Large intestine (tissue), 3 donors: ENCODE measurements around the gene SYNC. TPM values are rescaled to one million over a fixed set of nuclear protein-coding genes. Genes with fewer than 3 reads are reported as not detected.
"Not testable (repeated sequence)": the region's sequence is repeated elsewhere in the genome, so short reads cannot be mapped to it uniquely, and the experiment has no call there.

Experiments used
- DNase-seq, 2 donors: peaks; one replicate each; pipeline versions ENCODE4 v3.0.0 to v3.0.0-alpha.2; 2013
- H3K27ac ChIP-seq: one replicate; pipeline ENCODE4 v1.5.1; 2013; ENCODE audit warnings: low read length
- H3K27me3 ChIP-seq: 2 replicates; pipeline ENCODE4 v1.6.1; 2013; ENCODE audit warnings: low read length; ENCODE audit not compliant: control insufficient read depth, insufficient read depth
- H3K36me3 ChIP-seq: 2 replicates; pipeline ENCODE4 v1.6.1; 2013; ENCODE audit warnings: low read length; ENCODE audit not compliant: control insufficient read depth, insufficient read depth
- H3K4me1 ChIP-seq: one replicate; pipeline ENCODE4 v1.6.1; 2013; ENCODE audit warnings: low read length; ENCODE audit not compliant: control insufficient read depth, insufficient read depth
- H3K4me3 ChIP-seq: one replicate; pipeline ENCODE4 v1.5.1; 2013; ENCODE audit warnings: low read length
- H3K9me3 ChIP-seq: one replicate; pipeline ENCODE4 v1.6.1; 2013; ENCODE audit warnings: mild to moderate bottlenecking, low read depth, low read length, moderate library complexity; ENCODE audit not compliant: control insufficient read depth
- WGBS: methylation state at CpG from one replicate; pipeline ENCODE4 v1.1.5; 2013; ENCODE audit warnings: low lambda C conversion rate; ENCODE audit not compliant: insufficient coverage; 5-methylcytosine and 5-hydroxymethylcytosine counted together
- polyA plus RNA-seq: library from polyadenylated mRNA; unstranded; fragments of 120-200 nt; gene quantifications from one replicate; pipeline ENCODE4 v1.2.1, GENCODE V29; 2013

SYNC gene
- polyA plus RNA-seq, 1 donor: 5.2 TPM

DNA sequence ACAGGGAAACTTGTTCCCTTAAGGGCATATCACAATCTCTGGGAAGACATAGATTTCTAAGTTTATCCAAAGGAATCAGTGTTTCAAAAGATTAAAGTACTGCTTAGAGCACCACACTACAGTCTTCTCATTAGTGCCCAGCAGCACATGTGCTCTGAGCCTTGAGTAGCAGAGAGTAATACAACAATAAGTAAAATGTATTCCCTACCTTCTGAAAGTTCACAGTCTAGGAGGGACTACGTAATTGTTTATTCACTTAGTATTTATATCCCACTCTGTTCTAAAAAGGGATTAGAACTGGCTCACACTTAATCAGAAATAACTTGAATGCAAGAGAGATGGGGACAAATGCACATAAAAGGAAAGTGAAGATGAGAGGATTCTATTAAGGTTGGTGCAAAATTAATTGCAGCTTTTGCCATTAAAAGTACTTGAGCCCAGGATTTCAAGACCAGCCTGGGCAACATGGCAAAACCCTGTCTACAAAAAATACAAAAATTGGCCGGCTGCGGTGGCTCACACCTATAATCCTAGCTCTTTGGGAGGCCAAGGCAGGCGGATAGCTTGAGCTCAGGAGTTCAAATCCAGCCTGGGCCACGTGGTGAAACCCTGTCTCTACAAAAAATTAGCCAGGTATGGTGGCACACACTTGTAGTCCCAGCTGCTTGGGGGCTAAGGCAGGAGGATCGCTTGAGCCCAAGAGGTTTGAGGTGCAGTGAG lies 9.0 kb downstream of the SYNC start:
- H3K36me3 ChIP-seq: peaks cover 2% of the 10 kb centered on the region
- H3K27ac ChIP-seq: peak overlapping the region; percentile 30
- WGBS: no CpG with 5 or more reads among the region's 6 CpGs
- no peak overlapping the region for H3K4me3 ChIP-seq
- no peaks in the 10 kb centered on the region for H3K4me1 ChIP-seq
- no peak for DNase-seq
- H3K27me3 ChIP-seq: no peaks in the 10 kb centered on the region
- H3K9me3 ChIP-seq: no peaks in the 10 kb centered on the region

DNA sequence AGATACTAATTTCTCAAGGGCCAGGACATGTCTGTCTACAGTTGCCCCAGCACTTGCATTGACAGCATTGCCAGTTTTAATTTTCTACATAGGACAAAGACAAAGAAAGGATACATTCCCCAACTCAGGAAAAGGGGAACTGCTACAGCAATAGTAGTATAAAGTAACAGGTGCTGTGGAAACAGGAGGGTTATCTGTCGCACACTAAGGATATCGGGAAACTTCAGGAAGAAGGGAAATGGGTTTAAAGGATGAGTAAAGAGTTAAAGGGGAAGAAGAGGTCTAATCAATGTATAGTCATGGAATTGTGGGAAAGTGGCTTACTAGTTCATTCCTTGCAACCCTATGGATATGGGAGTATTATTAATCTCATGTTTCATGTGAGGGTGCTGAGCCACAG lies 16.2 kb downstream of the SYNC start:
- Histone ChIP-seq H3K36me3 (peaks cover 33% of the 10 kb centered on the region), H3K4me3 (no peak overlapping the region), H3K9me3 (no peaks in the 10 kb centered on the region), H3K27ac (no peak overlapping the region), H3K27me3 (no peaks in the 10 kb centered on the region), H3K4me1 (no peaks in the 10 kb centered on the region)
- DNase-seq: no peak
- WGBS: 92% methylated on average over 2 of the region's 2 CpGs

DNA sequence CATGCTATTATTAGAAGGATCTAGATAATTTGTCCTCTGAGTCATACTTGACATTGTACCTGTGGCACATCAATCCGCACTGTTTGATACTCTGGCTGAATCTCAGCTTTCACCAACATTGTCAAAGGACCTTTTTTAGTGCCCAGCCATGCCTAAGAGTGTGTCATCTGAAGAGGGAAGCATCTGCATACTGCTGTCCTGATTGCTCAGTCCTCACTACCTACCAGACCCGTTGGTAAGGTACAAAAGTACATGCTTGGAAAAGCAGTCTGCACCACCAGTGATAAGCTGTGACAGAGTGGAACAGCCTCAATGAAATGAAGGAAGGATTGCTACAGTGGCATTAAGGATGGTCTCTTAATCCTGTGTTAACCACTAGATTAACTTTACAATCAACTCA lies 17.1 kb downstream of the SYNC start:
- no peaks in the 10 kb centered on the region for H3K9me3 ChIP-seq
- no peaks in the 10 kb centered on the region for H3K27me3 ChIP-seq
- no peak for DNase-seq
- no CpG with 5 or more reads among the region's 2 CpGs for WGBS
- H3K36me3 ChIP-seq: peaks cover 40% of the 10 kb centered on the region
- no peak overlapping the region for H3K27ac ChIP-seq
- H3K4me3 ChIP-seq: no peak overlapping the region
- no peaks in the 10 kb centered on the region for H3K4me1 ChIP-seq

DNA sequence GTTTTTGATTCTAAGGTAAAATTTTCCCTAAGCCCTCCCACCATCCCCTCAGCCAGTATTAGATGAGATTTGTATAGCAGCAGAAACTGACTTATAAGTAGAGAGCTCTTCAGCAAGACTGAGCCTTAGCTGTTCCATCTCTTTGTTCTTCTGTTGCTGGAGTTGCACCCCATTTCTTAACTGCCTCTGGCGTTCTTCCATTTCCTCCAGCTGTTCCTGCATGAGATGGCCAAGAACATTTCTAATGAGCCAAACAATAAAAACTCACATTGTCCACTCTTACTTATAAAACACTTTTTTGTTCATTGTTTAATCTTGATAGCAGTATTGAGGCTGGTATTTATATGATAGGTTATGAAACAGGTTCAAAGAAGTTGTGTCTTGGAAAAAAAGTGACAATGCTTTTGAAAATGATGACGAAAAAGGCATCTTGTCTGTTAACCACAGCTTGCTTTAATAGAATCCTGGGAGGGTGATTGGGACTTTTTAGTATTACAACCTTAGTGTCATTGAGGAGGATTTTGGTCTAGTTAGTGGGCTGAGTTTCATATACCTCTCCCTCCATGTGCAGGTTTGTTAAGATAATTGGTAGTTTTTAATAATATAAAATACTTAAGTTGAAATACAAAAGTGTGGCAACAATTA lies 18.3 kb downstream of the SYNC start:
- no peaks in the 10 kb centered on the region for H3K9me3 ChIP-seq
- H3K4me1 ChIP-seq: no peaks in the 10 kb centered on the region
- no peak overlapping the region for H3K4me3 ChIP-seq
- WGBS: 67% methylated on average over 1 of the region's 2 CpGs
- no peak overlapping the region for H3K27ac ChIP-seq
- H3K36me3 ChIP-seq: peaks cover 44% of the 10 kb centered on the region
- H3K27me3 ChIP-seq: no peaks in the 10 kb centered on the region
- DNase-seq: no peak

DNA sequence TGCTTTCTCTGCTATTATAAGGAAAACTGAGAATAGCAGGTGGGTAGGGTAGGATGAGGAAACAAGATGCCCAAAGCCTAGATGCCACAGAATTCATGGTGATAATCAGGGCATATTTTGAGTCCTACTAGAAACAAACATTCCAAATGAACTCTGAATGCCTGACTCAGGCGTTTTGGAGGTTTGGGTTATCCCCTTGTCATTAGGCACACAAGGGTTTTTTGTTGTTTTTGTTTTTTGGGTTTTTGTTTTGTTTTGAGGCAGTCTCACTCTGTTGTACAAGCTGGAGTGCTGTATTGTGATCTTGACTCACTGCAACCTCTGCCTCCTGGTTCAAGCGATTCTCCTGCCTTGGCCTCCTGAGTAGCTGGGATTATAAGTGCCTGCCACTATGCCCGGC lies 19.2 kb downstream of the SYNC start:
- WGBS: 88% methylated on average over 1 of the region's 3 CpGs
- no peaks in the 10 kb centered on the region for H3K4me1 ChIP-seq
- H3K27me3 ChIP-seq: no peaks in the 10 kb centered on the region
- H3K9me3 ChIP-seq: no peaks in the 10 kb centered on the region
- no peak overlapping the region for H3K27ac ChIP-seq
- peaks cover 50% of the 10 kb centered on the region for H3K36me3 ChIP-seq
- no peak for DNase-seq
- no peak overlapping the region for H3K4me3 ChIP-seq

DNA sequence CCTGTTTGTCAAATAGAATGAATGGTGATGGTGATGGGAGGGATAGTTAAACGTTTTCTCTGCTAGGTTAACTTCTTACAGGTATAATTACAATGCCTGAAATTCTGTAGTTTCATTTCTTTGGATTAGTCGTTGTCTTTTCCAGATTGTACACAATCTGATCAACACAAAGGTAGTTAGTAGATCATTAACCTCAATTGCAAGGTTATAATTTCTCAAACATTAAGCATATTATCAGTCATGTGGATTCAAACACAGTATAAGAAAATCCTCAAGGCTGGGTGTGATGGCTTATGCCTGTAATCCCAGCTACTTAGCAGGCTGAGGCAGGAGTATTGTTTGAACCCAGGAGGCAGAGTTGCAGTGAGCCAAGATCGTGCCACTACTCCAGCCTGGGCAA lies 20.6 kb downstream of the SYNC start:
- H3K4me1 ChIP-seq: no peaks in the 10 kb centered on the region
- whole genome bisulfite sequencing: 100% methylated on average over 1 of the region's 3 CpGs
- DNase-seq: no peak
- no peaks in the 10 kb centered on the region for H3K27me3 ChIP-seq
- H3K36me3 ChIP-seq: peaks cover 59% of the 10 kb centered on the region
- H3K4me3 ChIP-seq: no peak overlapping the region
- no peak overlapping the region for H3K27ac ChIP-seq
- H3K9me3 ChIP-seq: no peaks in the 10 kb centered on the region

DNA sequence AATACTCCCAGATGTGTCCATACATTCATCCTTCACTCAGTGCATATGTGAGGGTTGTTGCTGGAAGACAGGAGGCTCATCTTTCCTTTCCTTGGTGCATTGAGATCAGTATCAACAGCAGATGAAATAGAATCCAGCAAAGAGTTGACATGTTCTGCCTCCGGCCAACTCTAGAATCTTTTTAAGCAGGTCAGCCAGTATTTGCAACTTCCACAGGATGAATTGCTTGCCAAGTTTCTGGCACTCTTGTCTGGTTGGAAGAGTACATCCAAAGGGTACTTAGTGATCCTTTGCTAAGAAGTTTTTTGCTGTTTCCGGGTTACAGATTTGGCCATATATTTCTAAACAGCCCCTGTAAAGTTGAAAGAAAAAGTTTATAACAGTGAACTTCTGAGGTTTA lies 21.1 kb downstream of the SYNC start:
- Histone ChIP-seq H3K27ac (no peak overlapping the region), H3K36me3 (peaks cover 61% of the 10 kb centered on the region), H3K4me3 (no peak overlapping the region), H3K9me3 (no peaks in the 10 kb centered on the region), H3K4me1 (no peaks in the 10 kb centered on the region), H3K27me3 (no peaks in the 10 kb centered on the region)
- DNase-seq: peak in 1 of 2 donors; percentile 7
- WGBS: 14% methylated on average over 1 of the region's 2 CpGs

DNA sequence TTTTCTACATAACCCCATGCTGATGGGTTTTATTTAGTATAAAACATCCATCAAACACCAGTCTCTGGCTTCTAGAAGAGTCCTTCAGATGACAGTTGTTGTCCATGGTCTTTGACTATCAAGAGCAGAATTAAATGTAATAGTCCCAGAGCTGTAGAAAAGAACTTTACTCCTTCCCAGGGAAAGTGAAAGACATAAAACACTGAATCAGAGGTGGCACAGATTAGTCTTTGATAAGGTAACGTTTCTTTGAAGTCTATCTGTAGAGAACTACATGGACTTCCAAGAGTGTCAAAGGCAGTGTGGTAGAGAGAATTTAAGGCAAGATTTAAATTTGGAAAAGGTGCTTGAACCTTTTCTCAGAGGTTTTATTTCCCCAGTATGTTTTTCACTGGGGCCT lies 21.9 kb downstream of the SYNC start:
- Histone ChIP-seq H3K27ac (no peak overlapping the region), H3K4me1 (no peaks in the 10 kb centered on the region), H3K27me3 (no peaks in the 10 kb centered on the region), H3K9me3 (no peaks in the 10 kb centered on the region), H3K36me3 (peaks cover 63% of the 10 kb centered on the region), H3K4me3 (no peak overlapping the region)
- DNase-seq: peak in 1 of 2 donors; percentile 39
- 50% methylated on average over 1 of the region's 1 CpG for WGBS

DNA sequence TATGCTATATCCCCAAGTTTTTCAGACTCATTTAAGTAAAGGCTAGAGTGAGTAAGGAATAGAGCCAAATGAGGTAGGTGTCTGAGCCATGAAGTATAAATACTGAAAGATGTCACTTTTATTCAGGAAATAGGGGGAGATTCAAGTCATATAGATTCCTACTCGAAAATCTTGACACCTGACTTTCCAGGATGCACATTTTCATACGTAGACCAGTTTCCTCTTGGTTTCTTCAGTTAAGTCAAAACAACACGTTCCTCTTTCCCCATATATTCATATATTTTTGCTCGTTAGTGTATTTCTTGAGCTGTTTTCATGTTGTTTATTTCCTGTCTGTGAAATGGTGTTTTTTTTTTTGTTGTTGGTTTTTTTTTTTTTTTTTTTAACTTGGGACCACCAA lies 22.6 kb downstream of the SYNC start:
- not testable (repeated sequence) for H3K27me3 ChIP-seq, H3K4me3 ChIP-seq, H3K27ac ChIP-seq, DNase-seq, H3K9me3 ChIP-seq, H3K4me1 ChIP-seq
- WGBS: no CpG with 5 or more reads among the region's 4 CpGs
- peaks cover 57% of the 10 kb centered on the region for H3K36me3 ChIP-seq

DNA sequence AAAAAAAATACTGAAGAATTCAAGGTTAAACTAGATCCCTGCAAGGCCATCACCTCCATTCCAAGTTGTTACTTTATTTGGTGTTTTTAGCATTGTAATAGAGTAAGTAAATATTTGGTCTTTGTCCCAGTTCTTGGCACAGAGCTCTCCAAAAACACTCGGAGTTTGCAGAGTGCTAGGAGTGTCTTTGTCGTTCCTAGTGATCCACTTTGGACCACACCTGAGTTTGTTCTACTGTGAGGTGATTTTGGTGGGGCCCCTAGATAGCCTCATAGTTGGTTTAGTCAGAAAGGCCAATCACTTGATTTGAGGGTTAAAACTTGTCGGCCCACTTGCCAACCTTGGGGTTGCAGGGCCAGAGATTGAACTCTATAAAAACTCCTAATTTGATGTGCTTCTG lies 25.6 kb downstream of the SYNC start:
- H3K27me3 ChIP-seq: no peaks in the 10 kb centered on the region
- H3K36me3 ChIP-seq: peaks cover 71% of the 10 kb centered on the region
- H3K9me3 ChIP-seq: no peaks in the 10 kb centered on the region
- DNase-seq: no peak
- H3K4me3 ChIP-seq: no peak overlapping the region
- no peaks in the 10 kb centered on the region for H3K4me1 ChIP-seq
- no peak overlapping the region for H3K27ac ChIP-seq
- WGBS: no CpG with 5 or more reads among the region's 3 CpGs

DNA sequence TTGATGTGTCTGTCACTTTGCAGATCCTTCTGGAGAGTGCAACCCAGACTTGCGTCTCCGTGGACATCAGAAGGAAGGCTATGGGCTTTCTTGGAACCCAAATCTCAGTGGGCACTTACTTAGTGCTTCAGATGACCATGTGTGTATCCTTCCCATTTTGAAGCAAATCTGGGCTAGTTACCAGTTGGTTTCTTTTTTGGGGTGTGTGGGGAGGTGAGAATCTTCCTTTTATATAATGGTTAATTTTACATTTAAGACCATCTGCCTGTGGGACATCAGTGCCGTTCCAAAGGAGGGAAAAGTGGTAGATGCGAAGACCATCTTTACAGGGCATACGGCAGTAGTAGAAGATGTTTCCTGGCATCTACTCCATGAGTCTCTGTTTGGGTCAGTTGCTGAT lies 33.9 kb downstream of the SYNC start:
- H3K27ac ChIP-seq, DNase-seq, H3K9me3 ChIP-seq, H3K4me3 ChIP-seq, H3K27me3 ChIP-seq, H3K4me1 ChIP-seq: not testable (repeated sequence)
- WGBS: no CpG with 5 or more reads among the region's 5 CpGs
- peaks cover 85% of the 10 kb centered on the region for H3K36me3 ChIP-seq
